Activated B cell treated with CpG ODN at 0.5 μM for 24 hours (primary cell): Measurements from ENCODE around the gene HOMER1. TPM values are rescaled to one million over a fixed set of nuclear protein-coding genes. Genes with fewer than 3 reads are reported as not detected.

Source experiments
- ATAC-seq: fragments of 200-7000 bp; cut with Tn5 transposase; one replicate; pipeline ENCODE4 v1.10.0; 2021; ENCODE audit warnings: low read depth, mild to moderate bottlenecking, moderate library complexity
- CTCF ChIA-PET: fragments of 350-600 bp; sonication (Branson Sonifier 250); formaldehyde crosslinking; loops from one replicate; lab custom pipeline; 2021; ENCODE audit warnings: antibody characterized with exemption; lab: Charles Lee
- POLR2A ChIA-PET: fragments of 350-600 bp; sonication (Branson Sonifier 250); formaldehyde crosslinking; loops from one replicate; lab custom pipeline; 2021; ENCODE audit warnings: antibody characterized with exemption; lab: Charles Lee
- DNase-seq: peaks from one replicate; pipeline ENCODE4 v3.0.0; 2022
- H3K27ac Mint-ChIP-seq: one replicate; pipeline ENCODE4 v1.8.0; 2020; ENCODE audit warnings: mixed read lengths
- H3K27me3 Mint-ChIP-seq: one replicate; pipeline ENCODE4 v1.8.0; 2021; ENCODE audit warnings: mixed read lengths
- H3K36me3 Mint-ChIP-seq: one replicate; pipeline ENCODE4 v1.8.0; 2021; ENCODE audit warnings: low read depth, mixed read lengths
- H3K4me1 Mint-ChIP-seq: one replicate; pipeline ENCODE4 v1.8.0; 2021; ENCODE audit warnings: mixed read lengths
- H3K4me3 Mint-ChIP-seq: one replicate; pipeline ENCODE4 v1.8.0; 2020; ENCODE audit warnings: mild to moderate bottlenecking, mixed read lengths
- H3K9me3 Mint-ChIP-seq: one replicate; pipeline ENCODE4 v1.8.0; 2020; ENCODE audit warnings: mixed read lengths
- CTCF ChIP-seq: fragments of 200-600 bp; IDR thresholded peaks from one replicate; pipeline ENCODE4 v1.8.0; 2022; ENCODE audit warnings: antibody characterized with exemption, mild to moderate bottlenecking
- intact Hi-C: fragments of 100-400 bp; cut with micrococcal nuclease; formaldehyde crosslinking; loops from one replicate; pipeline ENCODE4 v1.15.1; 2024
- total RNA-seq: library from RNA; stranded (reverse); gene quantifications from 2 replicates; pipeline ENCODE4 v1.2.3, GENCODE V29; 2022

HOMER1 gene
- total RNA-seq, 1 donor from 2014 or later = 3.2 TPM

DNA sequence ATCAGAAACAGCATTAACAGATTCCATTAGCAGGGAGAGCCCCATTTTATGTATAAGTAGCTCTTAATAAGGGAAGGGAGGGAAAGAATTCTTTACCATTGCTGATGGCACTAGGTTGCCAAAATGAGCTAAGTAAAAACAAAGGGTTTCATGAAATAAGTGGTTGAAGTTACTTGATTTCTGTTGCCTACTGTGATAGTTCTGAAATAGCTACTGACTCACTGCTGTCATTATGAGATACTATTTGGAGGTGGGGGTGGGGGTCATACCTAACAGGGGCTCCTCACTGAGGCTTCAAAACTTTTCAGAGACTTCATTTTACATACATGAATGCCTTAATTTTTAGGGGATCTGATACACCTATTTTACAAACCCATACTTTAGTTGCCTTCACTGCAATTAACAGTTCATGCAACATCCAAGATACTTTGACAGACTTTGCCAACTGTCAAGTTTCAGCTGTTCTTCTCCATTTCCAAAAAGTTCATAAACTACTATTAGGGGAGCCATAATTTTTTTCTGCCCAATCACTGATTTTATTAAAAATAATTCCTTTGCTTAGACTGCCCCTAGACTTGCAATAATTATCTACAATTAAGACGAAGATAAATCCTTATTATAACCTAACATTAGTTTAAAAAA lies 4.6 kb downstream of the HOMER1 start:
- H3K4me3 Mint-ChIP-seq = no peak overlapping the region
- H3K27me3 Mint-ChIP-seq = peaks cover 27% of the 10 kb centered on the region
- ChIA-PET POLR2A (no interaction called here), CTCF (no interaction called here)
- no peak for TF ChIP-seq CTCF
- no peaks in the 10 kb centered on the region for H3K9me3 Mint-ChIP-seq
- H3K36me3 Mint-ChIP-seq = peaks cover 3% of the 10 kb centered on the region
- DNase-seq (no peak), ATAC-seq (no peak)
- intact Hi-C loops = no loop called here
- peaks cover 18% of the 10 kb centered on the region for H3K4me1 Mint-ChIP-seq
- no peak overlapping the region for H3K27ac Mint-ChIP-seq

DNA sequence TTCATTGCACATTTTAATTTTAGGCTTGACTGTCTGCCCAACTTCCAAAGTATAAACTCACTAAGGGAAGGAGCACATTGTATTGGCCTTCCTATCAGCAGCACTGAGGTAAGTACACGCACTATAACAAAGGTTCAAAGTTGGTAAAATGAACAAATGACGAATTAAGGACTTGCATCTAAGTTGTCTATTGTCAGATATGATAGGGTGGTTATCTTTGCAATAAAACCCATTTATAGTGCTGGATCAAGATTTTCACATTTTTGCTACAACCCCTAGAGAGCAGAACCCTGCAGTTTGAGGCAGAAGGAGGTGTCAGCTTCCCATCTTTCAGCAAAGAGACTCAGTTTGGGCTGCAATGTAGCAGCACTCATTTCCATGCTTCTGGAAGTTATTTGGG lies 5.1 kb downstream of the HOMER1 start:
- no peak for TF ChIP-seq CTCF
- peaks cover 27% of the 10 kb centered on the region for H3K27me3 Mint-ChIP-seq
- H3K4me3 Mint-ChIP-seq = no peak overlapping the region
- CTCF ChIA-PET = no interaction called here
- H3K4me1 Mint-ChIP-seq = peaks cover 17% of the 10 kb centered on the region
- DNase-seq (no peak), ATAC-seq (no peak)
- H3K9me3 Mint-ChIP-seq = no peaks in the 10 kb centered on the region
- H3K36me3 Mint-ChIP-seq = peaks cover 1% of the 10 kb centered on the region
- no peak overlapping the region for H3K27ac Mint-ChIP-seq
- intact Hi-C loops = no loop called here
- POLR2A ChIA-PET = no interaction called here

GRCh38 chr5:79508354-79508753 lies 5.6 kb downstream of the HOMER1 start:
- H3K27ac Mint-ChIP-seq = no peak overlapping the region
- no peak for TF ChIP-seq CTCF
- ATAC-seq = no peak

GRCh38 chr5:79507251-79508205 lies 6.4 kb downstream of the HOMER1 start:
- H3K4me1 Mint-ChIP-seq = peaks cover 9% of the 10 kb centered on the region
- POLR2A ChIA-PET = no interaction called here
- intact Hi-C loops = no loop called here

More at GRCh38 chr5:79508354-79508753, 5.6 kb downstream of the HOMER1 start:
- peaks cover 17% of the 10 kb centered on the region for H3K4me1 Mint-ChIP-seq
- no peak overlapping the region for H3K4me3 Mint-ChIP-seq
- H3K27me3 Mint-ChIP-seq = peaks cover 27% of the 10 kb centered on the region
- H3K9me3 Mint-ChIP-seq = no peaks in the 10 kb centered on the region
- H3K36me3 Mint-ChIP-seq = peaks cover 1% of the 10 kb centered on the region
- intact Hi-C loops = no loop called here
- POLR2A ChIA-PET = no interaction called here
- CTCF ChIA-PET = no interaction called here
- DNase-seq = no peak

More at GRCh38 chr5:79507251-79508205, 6.4 kb downstream of the HOMER1 start:
- CTCF ChIA-PET = no interaction called here
- Mint-ChIP-seq H3K9me3 (no peaks in the 10 kb centered on the region), H3K36me3 (no peaks in the 10 kb centered on the region), H3K27me3 (peaks cover 22% of the 10 kb centered on the region), H3K4me3 (no peak overlapping the region), H3K27ac (no peak overlapping the region)
- no peak for TF ChIP-seq CTCF
- DNase-seq (no peak), ATAC-seq (no peak)
